Body of pancreas (tissue), 2 donors: ENCODE data around the gene LYG1. TPM values are rescaled to one million over a fixed set of nuclear protein-coding genes. Genes with fewer than 3 reads are reported as not detected.

Experiments used
- total RNA-seq, 2 donors: library from RNA; depleted of rRNA; stranded (reverse); fragments of >200 nt; gene quantifications; one replicate each; pipeline ENCODE4 v1.1.0, GENCODE V29; 2016

Gene LYG1
- total RNA-seq, 2 donors from 2014 or later, result 1.6 TPM; not detected in 1

Other genes with a start within 250 kb of the LYG1 start
- 1 to 10 TPM in 1 of 2 donors, not detected in 1; 3.9 TPM for gene C2orf15, start 159.5 kb downstream of the LYG1 start, total RNA-seq
- 10 to 100 TPM; 15.0 to 17.1 TPM for gene TSGA10, start 146.3 kb downstream of the LYG1 start, total RNA-seq
- gene LIPT1, start 146.2 kb downstream of the LYG1 start, total RNA-seq, result 10 to 100 TPM in 1 of 2 donors, 1 to 10 TPM in 1; 2.1 to 12.9 TPM
- 10 to 100 TPM in 1 of 2 donors, 1 to 10 TPM in 1; 4.9 to 15.8 TPM for gene MITD1, start 120.1 kb downstream of the LYG1 start, total RNA-seq
- 10 to 100 TPM in 1 of 2 donors, 1 to 10 TPM in 1; 6.9 to 17.6 TPM for gene MRPL30, start 120.0 kb downstream of the LYG1 start, total RNA-seq
- gene LYG2, start 45.5 kb downstream of the LYG1 start, total RNA-seq, result not detected
- gene TXNDC9, start 35.1 kb upstream of the LYG1 start, total RNA-seq, result 10 to 100 TPM; 13.0 to 13.8 TPM
- gene EIF5B, start 36.2 kb upstream of the LYG1 start, total RNA-seq, result 10 to 100 TPM; 26.7 to 31.0 TPM
- 10 to 100 TPM; 27.0 to 51.1 TPM for gene REV1, start 188.8 kb upstream of the LYG1 start, total RNA-seq